NB4 (cell line): Measurements from ENCODE around the gene GPR39.

Source experiments
- DNase-seq: peaks from one replicate; pipeline ENCODE4 v3.0.0; 2010; ENCODE audit warnings: low read depth
- H3K4me3 ChIP-seq: one replicate; pipeline ENCODE4 v1.5.1; 2011; ENCODE audit warnings: mild to moderate bottlenecking, low read depth, low read length, moderate library complexity
- CTCF ChIP-seq: IDR thresholded peaks from one replicate; pipeline ENCODE4 v1.5.1; 2012; ENCODE audit warnings: low read depth, low read length
- MAX ChIP-seq: IDR thresholded peaks from 2 replicates; pipeline ENCODE4 v1.6.1; 2011; ENCODE audit warnings: low read depth, low read length
- MYC ChIP-seq: IDR thresholded peaks from 2 replicates; pipeline ENCODE4 v1.6.1; 2011; ENCODE audit warnings: low read depth, low read length
- POLR2A ChIP-seq: IDR thresholded peaks from 2 replicates; pipeline ENCODE4 v1.6.1; 2011; ENCODE audit warnings: mild to moderate bottlenecking; ENCODE audit not compliant: insufficient read length; ENCODE audit errors: extremely low read depth

Gene GPR39

GRCh38 chr2:132477436-132477835 is 60.8 kb downstream of the GPR39 start:
- DNase-seq: no peak
- H3K4me3 ChIP-seq: no peak overlapping the region
- no peak for TF ChIP-seq POLR2A
- no peak for TF ChIP-seq MAX
- TF ChIP-seq CTCF: no peak
- TF ChIP-seq MYC: no peak

- no peak for DNase-seq
- TF ChIP-seq MAX (no peak), POLR2A (no peak), MYC (no peak), CTCF (no peak)
These were observed 61.4 kb downstream of the GPR39 start for GRCh38 chr2:132477962-132478361.

GRCh38 chr2:132478461-132479105 is 62.0 kb downstream of the GPR39 start:
- no peak for TF ChIP-seq MAX
- TF ChIP-seq CTCF: no peak
- TF ChIP-seq POLR2A: no peak
- TF ChIP-seq MYC: no peak
- DNase-seq: no peak
- no peak overlapping the region for H3K4me3 ChIP-seq

More at GRCh38 chr2:132477962-132478361, 61.4 kb downstream of the GPR39 start:
- H3K4me3 ChIP-seq: no peak overlapping the region

- TF ChIP-seq MYC (no peak), MAX (no peak), CTCF (no peak), POLR2A (no peak)
- H3K4me3 ChIP-seq: no peak overlapping the region
- no peak for DNase-seq
These were observed 62.5 kb downstream of the GPR39 start for GRCh38 chr2:132479155-132479554.

GRCh38 chr2:132482821-132483220 is 66.2 kb downstream of the GPR39 start:
- no peak for TF ChIP-seq POLR2A
- no peak for TF ChIP-seq MYC
- no peak for TF ChIP-seq CTCF
- no peak for TF ChIP-seq MAX
- H3K4me3 ChIP-seq: no peak overlapping the region
- no peak for DNase-seq

- no peak for DNase-seq
- TF ChIP-seq MYC (no peak), MAX (no peak), CTCF (no peak), POLR2A (no peak)
- H3K4me3 ChIP-seq: no peak overlapping the region
These were observed 67.5 kb downstream of the GPR39 start for GRCh38 chr2:132484144-132484543.
